ENCODE measurements around the gene FALEC. TPM values are rescaled to one million over a fixed set of nuclear protein-coding genes. Genes with fewer than 3 reads are reported as not detected.

The FALEC gene
- not detected for polyA plus RNA-seq (2013, experiment 1 of 2)
- polyA plus RNA-seq (2013, experiment 2 of 2): not detected

GRCh38 chr1:150515328-150516049 lies at the start of gene FALEC:
TSS of gene FALEC (plus strand) at chr1:150515752.
- peaks cover 34% of the 10 kb centered on the region for H3K36me3 ChIP-seq (ENCODE audit: control insufficient read depth, insufficient read depth, low read length)
- H3K9me3 ChIP-seq (ENCODE audit: control insufficient read depth, low read length): no peaks in the 10 kb centered on the region
- H3K4me3 ChIP-seq (ENCODE audit: extremely low read depth, insufficient read depth, low read length, poor library complexity, severe bottlenecking): peak within 1 kb of the TSS; percentile 42
- WGBS, 2 experiments (ENCODE audit: insufficient coverage in 2 of 2): 4% methylated on average over 47 to 50 of the region's 54 CpGs
- H3K4me1 ChIP-seq (ENCODE audit: control insufficient read depth, insufficient read depth, low read length, poor library complexity, severe bottlenecking): peaks cover 8% of the 10 kb centered on the region
- peak within 1 kb of the TSS; percentile 74 for H3K27ac ChIP-seq (ENCODE audit: low read depth, low read length, severe bottlenecking)

GRCh38 chr1:150466964-150467363 lies 48.6 kb upstream of the FALEC start:
- H3K4me3 ChIP-seq (ENCODE audit: extremely low read depth, insufficient read depth, low read length, poor library complexity, severe bottlenecking): no peak overlapping the region
- H3K4me1 ChIP-seq (ENCODE audit: control insufficient read depth, insufficient read depth, low read length, poor library complexity, severe bottlenecking): no peaks in the 10 kb centered on the region
- no peaks in the 10 kb centered on the region for H3K9me3 ChIP-seq (ENCODE audit: control insufficient read depth, low read length)
- H3K27ac ChIP-seq (ENCODE audit: low read depth, low read length, severe bottlenecking): no peak overlapping the region
- H3K36me3 ChIP-seq (ENCODE audit: control insufficient read depth, insufficient read depth, low read length): peaks cover 66% of the 10 kb centered on the region

GRCh38 chr1:150469291-150469690 lies 46.3 kb upstream of the FALEC start:
- no CpG with 5 or more reads among the region's 1 CpG for WGBS, 2 experiments (ENCODE audit: insufficient coverage in 2 of 2)
- H3K36me3 ChIP-seq (ENCODE audit: control insufficient read depth, insufficient read depth, low read length): peaks cover 78% of the 10 kb centered on the region

GRCh38 chr1:150472601-150473200 lies 42.9 kb upstream of the FALEC start:
- H3K36me3 ChIP-seq (ENCODE audit: control insufficient read depth, insufficient read depth, low read length): peaks cover 50% of the 10 kb centered on the region
- no peaks in the 10 kb centered on the region for H3K9me3 ChIP-seq (ENCODE audit: control insufficient read depth, low read length)
- no peak overlapping the region for H3K4me3 ChIP-seq (ENCODE audit: extremely low read depth, insufficient read depth, low read length, poor library complexity, severe bottlenecking)
- H3K27ac ChIP-seq (ENCODE audit: low read depth, low read length, severe bottlenecking): no peak overlapping the region
- peaks cover 3% of the 10 kb centered on the region for H3K4me1 ChIP-seq (ENCODE audit: control insufficient read depth, insufficient read depth, low read length, poor library complexity, severe bottlenecking)
- 60 to 90% methylated on average over 1 to 4 of the region's 10 CpGs for WGBS, 2 experiments (ENCODE audit: insufficient coverage in 2 of 2)

More at GRCh38 chr1:150469291-150469690, 46.3 kb upstream of the FALEC start:
- no peaks in the 10 kb centered on the region for H3K9me3 ChIP-seq (ENCODE audit: control insufficient read depth, low read length)
- no peak overlapping the region for H3K27ac ChIP-seq (ENCODE audit: low read depth, low read length, severe bottlenecking)
- no peaks in the 10 kb centered on the region for H3K4me1 ChIP-seq (ENCODE audit: control insufficient read depth, insufficient read depth, low read length, poor library complexity, severe bottlenecking)
- H3K4me3 ChIP-seq (ENCODE audit: extremely low read depth, insufficient read depth, low read length, poor library complexity, severe bottlenecking): no peak overlapping the region

- H3K4me3 ChIP-seq (ENCODE audit: extremely low read depth, insufficient read depth, low read length, poor library complexity, severe bottlenecking): no peak overlapping the region
- no peaks in the 10 kb centered on the region for H3K9me3 ChIP-seq (ENCODE audit: control insufficient read depth, low read length)
- H3K4me1 ChIP-seq (ENCODE audit: control insufficient read depth, insufficient read depth, low read length, poor library complexity, severe bottlenecking): peaks cover 8% of the 10 kb centered on the region
- H3K36me3 ChIP-seq (ENCODE audit: control insufficient read depth, insufficient read depth, low read length): peaks cover 42% of the 10 kb centered on the region
- 90 to 96% methylated on average over 3 to 4 of the region's 4 CpGs for WGBS, 2 experiments (ENCODE audit: insufficient coverage in 2 of 2)
- H3K27ac ChIP-seq (ENCODE audit: low read depth, low read length, severe bottlenecking): no peak overlapping the region
Observed at GRCh38 chr1:150473659-150474058, 41.9 kb upstream of the FALEC start.

- Histone ChIP-seq H3K36me3 (ENCODE audit: control insufficient read depth, insufficient read depth, low read length) (peaks cover 37% of the 10 kb centered on the region), H3K27ac (ENCODE audit: low read depth, low read length, severe bottlenecking) (no peak overlapping the region), H3K4me1 (ENCODE audit: control insufficient read depth, insufficient read depth, low read length, poor library complexity, severe bottlenecking) (peaks cover 8% of the 10 kb centered on the region), H3K9me3 (ENCODE audit: control insufficient read depth, low read length) (no peaks in the 10 kb centered on the region), H3K4me3 (ENCODE audit: extremely low read depth, insufficient read depth, low read length, poor library complexity, severe bottlenecking) (no peak overlapping the region)
- WGBS, 2 experiments (ENCODE audit: insufficient coverage in 2 of 2): 78 to 83% methylated on average over 3 of the region's 4 CpGs
Observed at GRCh38 chr1:150474869-150475268, 40.7 kb upstream of the FALEC start.

- H3K4me3 ChIP-seq (ENCODE audit: extremely low read depth, insufficient read depth, low read length, poor library complexity, severe bottlenecking): no peak overlapping the region
- H3K4me1 ChIP-seq (ENCODE audit: control insufficient read depth, insufficient read depth, low read length, poor library complexity, severe bottlenecking): peaks cover 8% of the 10 kb centered on the region
- H3K9me3 ChIP-seq (ENCODE audit: control insufficient read depth, low read length): no peaks in the 10 kb centered on the region
- peaks cover 19% of the 10 kb centered on the region for H3K36me3 ChIP-seq (ENCODE audit: control insufficient read depth, insufficient read depth, low read length)
- H3K27ac ChIP-seq (ENCODE audit: low read depth, low read length, severe bottlenecking): peak overlapping the region; percentile 12
- WGBS, 2 experiments (ENCODE audit: insufficient coverage in 2 of 2): 70% methylated on average over 2 of the region's 3 CpGs; no CpG with 5 or more reads in 1 of the 2 experiments
Observed at GRCh38 chr1:150476754-150477153, 38.8 kb upstream of the FALEC start.

GRCh38 chr1:150477320-150477719 lies 38.2 kb upstream of the FALEC start:
- Histone ChIP-seq H3K9me3 (ENCODE audit: control insufficient read depth, low read length) (no peaks in the 10 kb centered on the region), H3K27ac (ENCODE audit: low read depth, low read length, severe bottlenecking) (no peak overlapping the region), H3K4me3 (ENCODE audit: extremely low read depth, insufficient read depth, low read length, poor library complexity, severe bottlenecking) (no peak overlapping the region), H3K4me1 (ENCODE audit: control insufficient read depth, insufficient read depth, low read length, poor library complexity, severe bottlenecking) (peaks cover 8% of the 10 kb centered on the region), H3K36me3 (ENCODE audit: control insufficient read depth, insufficient read depth, low read length) (peaks cover 13% of the 10 kb centered on the region)
- WGBS, 2 experiments (ENCODE audit: insufficient coverage in 2 of 2): 88 to 100% methylated on average over 1 of the region's 1 CpG

- 89 to 93% methylated on average over 3 to 4 of the region's 4 CpGs for WGBS, 2 experiments (ENCODE audit: insufficient coverage in 2 of 2)
- Histone ChIP-seq H3K36me3 (ENCODE audit: control insufficient read depth, insufficient read depth, low read length) (peaks cover 9% of the 10 kb centered on the region), H3K4me3 (ENCODE audit: extremely low read depth, insufficient read depth, low read length, poor library complexity, severe bottlenecking) (no peak overlapping the region), H3K4me1 (ENCODE audit: control insufficient read depth, insufficient read depth, low read length, poor library complexity, severe bottlenecking) (peaks cover 8% of the 10 kb centered on the region), H3K9me3 (ENCODE audit: control insufficient read depth, low read length) (no peaks in the 10 kb centered on the region), H3K27ac (ENCODE audit: low read depth, low read length, severe bottlenecking) (no peak overlapping the region)
Observed at GRCh38 chr1:150477733-150478132, 37.8 kb upstream of the FALEC start.

- Histone ChIP-seq H3K4me3 (ENCODE audit: extremely low read depth, insufficient read depth, low read length, poor library complexity, severe bottlenecking) (no peak overlapping the region), H3K27ac (ENCODE audit: low read depth, low read length, severe bottlenecking) (no peak overlapping the region), H3K9me3 (ENCODE audit: control insufficient read depth, low read length) (no peaks in the 10 kb centered on the region), H3K36me3 (ENCODE audit: control insufficient read depth, insufficient read depth, low read length) (no peaks in the 10 kb centered on the region), H3K4me1 (ENCODE audit: control insufficient read depth, insufficient read depth, low read length, poor library complexity, severe bottlenecking) (peaks cover 8% of the 10 kb centered on the region)
- 93% methylated on average over 2 of the region's 4 CpGs; no CpG with 5 or more reads in 1 of the 2 experiments for WGBS, 2 experiments (ENCODE audit: insufficient coverage in 2 of 2)
Observed at GRCh38 chr1:150479370-150479769, 36.2 kb upstream of the FALEC start.

- Histone ChIP-seq H3K27ac (ENCODE audit: low read depth, low read length, severe bottlenecking) (no peak overlapping the region), H3K4me1 (ENCODE audit: control insufficient read depth, insufficient read depth, low read length, poor library complexity, severe bottlenecking) (peaks cover 8% of the 10 kb centered on the region), H3K36me3 (ENCODE audit: control insufficient read depth, insufficient read depth, low read length) (no peaks in the 10 kb centered on the region), H3K9me3 (ENCODE audit: control insufficient read depth, low read length) (no peaks in the 10 kb centered on the region), H3K4me3 (ENCODE audit: extremely low read depth, insufficient read depth, low read length, poor library complexity, severe bottlenecking) (no peak overlapping the region)
- WGBS, 2 experiments (ENCODE audit: insufficient coverage in 2 of 2): 100% methylated on average over 1 of the region's 2 CpGs; no CpG with 5 or more reads in 1 of the 2 experiments
Observed at GRCh38 chr1:150479927-150480352, 35.6 kb upstream of the FALEC start.

Measured in mesodermal cell (in vitro differentiated cells).